Gastroesophageal sphincter (tissue), 3 donors: ENCODE data around the gene TSC22D4.

ENCODE experiments used
- EP300 ChIP-seq: sonication (generic); formaldehyde crosslinking; IDR thresholded peaks from one replicate; pipeline ENCODE4 v1.6.1; 2017; ENCODE audit warnings: antibody characterized with exemption, mild to moderate bottlenecking
- POLR2A ChIP-seq, 2 donors: fragments of 450-650 bp; IDR thresholded peaks; one replicate each; pipeline ENCODE4 v1.6.1; 2017; ENCODE audit warnings: antibody characterized with exemption in 2 of 2, mild to moderate bottlenecking in 2 of 2, moderate library complexity in 1 of 2
- POLR2AphosphoS5 ChIP-seq: sonication (generic); formaldehyde crosslinking; IDR thresholded peaks from one replicate; pipeline ENCODE4 v1.6.1; 2017; ENCODE audit warnings: antibody characterized with exemption
- TF ChIP-seq, protein P1 (sequence below), 4 experiments: fragments of 200-600 bp in 2 of 4; fragments of 450-650 bp in 2 of 4; sonication (generic) in 1 of 4; IDR thresholded peaks; one replicate each; pipeline ENCODE4 v1.5.1; 2017 to 2019; ENCODE audit warnings: antibody characterized with exemption in 4 of 4, mild to moderate bottlenecking in 2 of 4, moderate library complexity in 2 of 4

DNA sequence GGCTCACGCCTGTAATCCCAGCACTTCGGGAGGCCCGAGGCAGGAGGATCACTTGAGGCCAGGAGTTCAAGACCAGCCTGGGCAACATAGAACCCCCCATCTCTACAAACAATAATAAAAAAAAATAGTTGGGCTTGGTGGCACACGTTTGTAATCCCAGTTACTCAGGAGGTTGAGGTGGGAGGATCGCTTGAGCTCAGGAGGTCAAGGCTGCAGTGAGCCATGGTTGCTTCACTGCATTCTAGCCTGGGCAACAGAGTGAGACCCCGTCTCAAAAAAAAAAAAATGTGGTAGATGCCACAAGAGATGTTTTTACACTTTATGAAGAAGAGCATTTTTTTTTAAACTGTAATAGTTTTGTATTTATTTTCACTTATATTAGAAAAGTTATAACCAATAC lies 17.5 kb upstream of the TSC22D4 start:
- TF ChIP-seq, protein P1, sequence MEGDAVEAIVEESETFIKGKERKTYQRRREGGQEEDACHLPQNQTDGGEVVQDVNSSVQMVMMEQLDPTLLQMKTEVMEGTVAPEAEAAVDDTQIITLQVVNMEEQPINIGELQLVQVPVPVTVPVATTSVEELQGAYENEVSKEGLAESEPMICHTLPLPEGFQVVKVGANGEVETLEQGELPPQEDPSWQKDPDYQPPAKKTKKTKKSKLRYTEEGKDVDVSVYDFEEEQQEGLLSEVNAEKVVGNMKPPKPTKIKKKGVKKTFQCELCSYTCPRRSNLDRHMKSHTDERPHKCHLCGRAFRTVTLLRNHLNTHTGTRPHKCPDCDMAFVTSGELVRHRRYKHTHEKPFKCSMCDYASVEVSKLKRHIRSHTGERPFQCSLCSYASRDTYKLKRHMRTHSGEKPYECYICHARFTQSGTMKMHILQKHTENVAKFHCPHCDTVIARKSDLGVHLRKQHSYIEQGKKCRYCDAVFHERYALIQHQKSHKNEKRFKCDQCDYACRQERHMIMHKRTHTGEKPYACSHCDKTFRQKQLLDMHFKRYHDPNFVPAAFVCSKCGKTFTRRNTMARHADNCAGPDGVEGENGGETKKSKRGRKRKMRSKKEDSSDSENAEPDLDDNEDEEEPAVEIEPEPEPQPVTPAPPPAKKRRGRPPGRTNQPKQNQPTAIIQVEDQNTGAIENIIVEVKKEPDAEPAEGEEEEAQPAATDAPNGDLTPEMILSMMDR (IDR thresholded peaks at IDR 0.05), result no peak
- TF ChIP-seq EP300 (no peak), POLR2AphosphoS5 (no peak), POLR2A (IDR thresholded peaks at IDR 0.05) (no peak)
